Activated gamma-delta T cell (primary cell): ENCODE results near the gene CCDC24.

Experiments used
- DNase-seq: peaks from one replicate; lab custom pipeline; 2025; lab: John Stamatoyannopoulos, UW
- total RNA-seq, 2 donors: gene quantifications; one replicate each; lab custom pipeline; 2026; lab: John Stamatoyannopoulos, UW

The CCDC24 gene
- total RNA-seq, result 6.2 to 10.8 reads per million in 2 donors

DNA sequence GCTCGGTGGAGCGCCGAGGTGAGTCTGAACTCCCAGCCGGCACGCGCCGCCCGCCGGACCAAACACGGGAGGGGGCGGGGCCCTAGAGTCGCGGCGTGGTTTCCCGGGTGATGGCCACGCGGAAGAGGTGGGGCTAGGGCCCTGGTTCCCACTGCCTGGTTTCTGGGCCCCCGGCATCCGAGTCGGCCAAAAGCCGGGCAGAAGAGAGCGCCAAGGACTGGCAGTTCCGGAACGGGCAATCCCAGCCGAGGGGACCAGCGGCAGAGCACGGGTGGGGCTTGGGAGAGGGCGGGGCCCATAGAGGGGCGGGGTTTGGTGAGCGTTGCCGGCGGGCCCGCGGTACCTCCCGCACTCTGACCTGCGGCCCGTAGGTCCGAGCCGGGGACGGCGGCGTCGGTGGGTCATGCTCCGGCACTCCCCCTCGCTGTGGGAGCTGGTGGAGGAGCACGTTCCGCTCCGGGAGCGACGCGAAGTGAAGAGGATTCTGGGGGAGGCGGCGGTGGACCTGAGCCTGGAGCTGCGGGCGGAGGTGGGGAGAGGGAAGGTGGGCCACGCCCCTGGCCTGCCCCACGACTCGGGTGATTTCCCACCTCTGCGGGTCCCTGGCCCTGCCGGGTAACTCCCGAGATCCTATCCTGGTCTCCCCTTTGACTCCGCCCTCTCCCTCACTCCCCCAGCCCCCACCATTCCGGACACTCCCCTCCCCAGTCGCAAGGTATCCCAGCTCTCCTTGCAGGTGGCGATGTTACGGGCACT is at the start of gene CCDC24:
Gene CCDC24, plus strand, starts transcription at position 124 of the 756 bp plus-strand sequence. Its CDS starts 280 bp downstream, at position 404.
- peak; percentile 68 for DNase-seq

DNA sequence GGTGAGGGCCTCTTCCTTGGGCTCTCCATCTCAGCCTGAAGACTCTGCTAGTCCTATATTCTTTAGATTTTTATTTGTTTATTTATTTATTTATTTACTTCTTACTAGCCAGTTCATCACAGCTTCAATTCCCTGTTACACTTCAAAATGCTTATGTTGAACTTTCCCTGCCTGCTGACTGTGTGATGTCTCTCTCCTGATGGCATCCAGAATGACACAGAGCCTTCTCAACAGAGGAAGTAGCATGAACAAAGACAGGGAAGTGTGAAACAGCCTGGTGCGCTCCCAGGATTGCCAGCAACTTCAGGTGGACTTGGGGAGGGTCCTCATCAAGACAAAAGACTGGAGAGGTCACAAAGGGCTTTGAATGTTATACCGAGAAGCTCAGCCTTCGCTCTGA is 49.0 kb upstream of the CCDC24 start:
- DNase-seq, result no peak

DNA sequence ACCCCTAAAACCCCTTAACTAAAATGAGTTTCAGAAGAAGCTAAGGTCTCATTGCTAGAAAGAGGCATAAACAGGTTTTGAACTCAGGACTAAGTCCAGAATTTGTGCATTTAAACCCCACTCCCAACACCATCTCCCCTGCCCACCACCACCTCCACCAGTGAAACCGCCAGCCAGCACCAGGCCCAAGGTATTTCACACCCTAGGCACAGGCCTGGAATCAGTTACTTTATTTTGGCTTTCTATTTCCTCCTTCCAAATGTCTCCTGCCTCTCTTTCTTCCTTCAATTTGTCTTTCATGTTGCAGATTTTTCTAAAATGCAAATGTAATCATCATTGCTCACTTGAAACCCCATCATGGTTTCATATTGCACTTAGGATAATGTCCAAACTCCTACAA is 46.5 kb upstream of the CCDC24 start:
- no peak for DNase-seq

DNA sequence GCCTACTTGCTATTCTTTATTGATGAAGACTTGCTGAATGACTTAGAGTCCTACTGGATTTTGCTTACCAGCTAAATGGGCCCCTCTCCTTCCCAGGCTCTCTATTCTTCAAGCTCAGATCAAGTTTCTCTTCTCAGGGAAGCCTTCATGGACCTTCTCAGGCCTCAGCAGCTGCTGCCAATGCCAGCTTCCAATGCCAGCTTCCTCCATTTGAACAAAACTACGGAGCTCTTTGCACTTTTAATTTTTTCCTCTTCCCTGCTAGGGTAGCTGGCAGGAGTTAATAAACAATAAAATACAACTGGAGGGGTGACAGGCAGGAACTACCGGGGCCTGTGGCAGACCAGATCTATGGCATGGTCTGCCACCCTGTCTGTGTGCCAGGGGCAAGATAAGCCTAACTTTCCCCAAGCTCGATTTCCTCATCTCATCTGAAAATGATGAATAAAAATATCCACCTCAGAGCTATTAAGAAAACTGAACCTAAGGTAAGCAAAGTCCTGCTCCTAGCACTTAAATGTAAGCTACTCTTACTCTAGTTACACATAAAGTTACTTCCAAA is 45.6 kb upstream of the CCDC24 start:
- DNase-seq, result no peak

DNA sequence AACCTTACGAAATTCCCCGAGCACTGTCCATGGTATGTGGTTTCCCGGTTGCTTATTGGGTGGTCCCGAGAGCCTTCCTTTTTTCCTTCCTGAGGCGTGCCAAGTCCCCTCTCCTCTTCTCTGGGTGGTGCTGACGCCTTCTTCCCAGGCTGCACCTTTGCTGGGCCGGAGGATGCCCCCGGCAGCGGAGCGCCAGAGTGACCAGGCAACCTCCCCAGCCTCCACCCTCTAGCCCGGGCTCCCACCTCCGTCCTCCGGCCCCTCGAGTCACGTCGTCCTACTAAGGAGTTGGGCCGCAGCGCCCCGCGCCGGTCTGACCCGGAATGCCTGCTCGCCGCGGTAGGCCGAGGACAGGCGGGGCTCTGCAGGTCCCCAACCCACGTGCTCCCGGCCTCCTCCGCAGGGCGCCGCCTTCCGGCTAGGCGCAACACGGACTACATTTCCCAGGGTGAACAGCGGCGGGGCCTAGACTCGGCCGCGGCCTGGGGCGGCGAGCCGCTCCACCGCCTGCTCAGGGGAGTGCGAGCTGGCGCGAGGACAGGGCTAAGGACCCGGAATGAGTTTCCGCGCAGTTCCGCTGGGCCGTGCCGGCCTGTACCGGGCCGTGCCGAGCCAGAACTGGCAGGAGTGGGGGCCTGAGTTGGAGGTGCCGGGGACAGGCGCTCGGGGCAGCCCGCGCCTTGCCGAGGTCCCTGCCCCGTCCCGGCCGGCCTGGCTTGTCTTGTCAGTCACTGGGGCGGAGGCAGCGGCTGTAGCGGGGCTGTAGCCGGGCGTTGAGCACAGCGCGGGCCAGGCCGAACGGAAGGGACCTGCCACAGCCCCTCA is 45.0 kb upstream of the CCDC24 start, which contains the start of gene IPO13:
Gene IPO13, plus strand, starts transcription at position 715 of the 825 bp plus-strand sequence. CDS start 651 bp downstream, outside the sequence.
- DNase-seq, result peak; percentile 87

DNA sequence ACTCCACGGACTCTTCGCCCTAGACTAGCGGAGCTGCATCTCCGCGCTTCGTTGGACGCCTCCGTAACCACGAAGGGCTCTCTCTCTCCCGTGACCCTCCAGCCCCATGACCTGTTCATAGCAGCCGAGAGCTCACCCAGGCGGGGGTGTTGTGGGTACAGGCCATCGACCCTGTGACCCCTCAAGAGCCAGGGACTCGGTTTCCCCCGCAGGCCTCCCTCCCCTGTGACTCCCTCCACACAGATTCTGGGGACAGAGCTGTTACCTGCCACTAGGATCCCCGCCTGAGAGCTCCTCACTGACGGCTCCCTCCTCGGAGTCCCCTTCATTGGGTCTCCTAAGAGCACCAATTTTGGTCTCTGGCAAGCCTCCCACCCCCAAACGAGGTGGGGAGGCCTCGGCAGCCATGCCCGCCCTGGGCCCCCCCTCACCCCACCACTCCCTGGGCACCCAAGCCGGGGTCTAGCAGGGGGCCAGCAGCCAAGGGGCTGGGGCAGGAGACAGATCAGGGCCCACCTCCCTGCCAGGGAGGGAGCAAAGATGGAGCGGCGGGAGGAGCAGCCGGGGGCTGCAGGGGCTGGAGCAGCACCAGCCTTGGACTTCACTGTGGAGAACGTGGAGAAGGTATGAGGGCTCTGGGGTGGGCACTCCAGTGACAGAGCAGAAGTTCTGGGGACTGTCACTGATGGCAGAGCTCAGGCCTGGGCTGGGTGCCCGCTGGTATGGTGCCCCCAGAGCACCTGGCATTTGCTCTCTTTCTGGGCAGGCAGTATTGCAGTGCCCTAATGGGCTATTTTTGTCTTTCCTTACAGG is 44.1 kb upstream of the CCDC24 start:
- no peak for DNase-seq

DNA sequence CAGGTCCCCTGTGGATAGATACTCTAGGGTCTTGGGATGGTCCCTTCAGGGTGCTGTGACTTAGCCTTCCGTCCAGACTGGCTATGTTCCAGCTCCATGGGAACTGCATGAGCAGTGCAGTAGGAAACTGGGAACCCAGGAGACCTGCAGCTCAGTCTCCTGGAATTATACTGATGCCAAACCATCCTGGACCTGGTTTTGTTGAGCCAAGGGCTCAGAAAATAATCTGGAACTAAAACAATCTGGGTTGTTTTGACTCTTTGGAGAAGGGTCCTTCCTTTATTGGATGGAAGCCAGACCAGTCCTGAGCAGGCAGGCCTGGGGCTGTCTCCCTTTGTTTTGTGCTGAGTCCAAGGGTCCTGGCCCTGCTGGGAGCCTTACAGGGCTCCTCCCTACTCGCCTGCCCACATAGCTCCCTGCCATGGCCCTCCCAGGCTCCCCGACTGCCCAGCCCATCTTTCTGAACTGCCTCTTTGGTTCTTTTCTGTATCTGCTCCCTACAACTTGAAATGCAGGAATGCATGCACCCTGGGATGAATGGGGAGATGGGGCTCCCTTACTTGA is 43.4 kb upstream of the CCDC24 start:
- no peak for DNase-seq

DNA sequence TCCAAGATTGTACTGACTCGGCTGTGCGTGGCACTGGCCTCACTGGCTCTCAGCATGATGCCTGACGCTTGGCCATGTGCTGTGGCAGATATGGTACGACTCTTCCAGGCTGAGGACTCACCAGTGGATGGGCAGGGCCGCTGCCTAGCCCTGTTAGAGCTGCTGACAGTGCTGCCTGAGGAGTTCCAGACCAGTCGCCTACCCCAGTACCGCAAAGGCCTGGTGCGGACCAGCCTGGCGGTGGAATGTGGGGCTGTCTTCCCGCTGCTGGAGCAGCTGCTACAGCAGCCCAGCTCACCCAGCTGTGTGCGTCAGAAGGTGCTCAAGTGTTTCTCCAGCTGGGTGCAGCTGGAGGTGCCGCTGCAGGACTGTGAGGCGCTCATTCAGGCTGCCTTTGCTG is 41.7 kb upstream of the CCDC24 start:
- no peak for DNase-seq

DNA sequence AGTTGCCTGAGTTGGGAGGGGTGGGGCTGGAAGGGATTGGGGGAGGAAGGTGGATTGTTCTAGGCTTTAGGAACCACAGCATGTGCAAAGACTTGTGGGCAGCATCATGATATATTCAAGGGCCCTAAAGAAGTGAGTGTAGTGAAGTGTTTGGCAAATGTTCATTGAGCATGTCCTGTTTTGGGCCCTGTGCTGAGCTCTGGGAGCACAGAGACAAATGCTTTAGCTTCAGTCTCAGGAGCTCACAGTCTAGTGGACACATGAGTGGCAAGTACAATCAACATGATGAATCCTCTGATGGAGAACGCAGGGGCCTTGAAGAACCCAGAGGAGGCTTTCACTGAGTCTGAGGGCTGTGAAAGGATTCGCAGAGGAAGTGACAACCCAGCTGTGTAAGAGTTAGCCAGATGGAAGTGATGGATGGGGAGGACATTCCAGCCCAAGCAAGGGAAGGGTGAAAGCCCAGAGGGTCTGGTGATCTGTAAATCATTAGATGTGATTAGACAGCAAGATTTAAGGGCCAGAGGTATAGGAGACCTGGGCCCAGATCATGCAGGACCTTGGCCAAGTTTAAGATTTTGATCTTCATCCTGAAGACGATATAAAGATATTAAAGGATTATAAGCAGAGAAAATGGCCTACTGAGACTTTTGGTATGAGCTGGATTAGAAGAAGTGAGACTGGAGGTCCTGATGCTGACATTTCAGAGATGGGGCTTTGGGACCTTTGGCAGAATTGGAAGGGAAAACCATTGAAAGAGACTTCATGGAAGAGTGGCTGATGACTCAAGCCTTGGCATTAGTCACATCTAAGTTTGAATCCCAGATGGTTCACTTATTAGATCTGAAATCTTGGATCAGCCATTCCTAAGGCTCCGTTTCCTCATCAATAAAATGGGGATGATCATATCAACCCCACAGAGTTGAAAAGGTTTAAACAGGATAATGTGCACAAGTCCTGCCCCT is 40.1 kb upstream of the CCDC24 start:
- DNase-seq, result no peak

DNA sequence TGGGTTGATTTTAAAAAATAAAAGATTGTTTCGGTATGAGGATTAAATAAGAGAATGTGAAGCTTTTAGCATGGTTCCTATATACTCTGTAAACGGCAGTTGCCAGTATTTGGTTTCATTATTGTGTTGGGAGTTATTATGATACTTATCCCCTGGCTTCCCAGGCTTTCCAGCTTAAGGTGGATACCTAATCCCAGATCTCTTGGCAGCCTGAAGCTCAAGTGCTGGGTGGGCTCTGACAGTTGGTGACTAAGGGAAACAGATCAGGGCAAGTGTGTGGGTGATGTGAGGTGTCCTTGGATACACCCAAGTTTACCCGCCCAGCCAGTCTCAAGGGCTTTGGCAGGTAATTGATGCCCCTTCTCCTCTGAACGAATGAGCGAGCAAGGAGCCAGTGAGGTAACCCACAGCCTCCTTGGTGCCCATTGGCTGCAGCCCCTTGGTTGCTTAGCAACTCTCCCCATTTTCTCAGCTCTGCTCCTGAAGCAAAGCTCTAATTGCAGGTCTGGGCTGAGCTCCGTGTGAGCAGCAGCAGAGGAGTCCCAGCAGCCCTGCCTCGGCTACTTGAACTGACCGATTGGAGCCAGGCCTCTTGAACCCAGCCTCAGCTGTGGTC is 38.6 kb upstream of the CCDC24 start:
- DNase-seq, result no peak

DNA sequence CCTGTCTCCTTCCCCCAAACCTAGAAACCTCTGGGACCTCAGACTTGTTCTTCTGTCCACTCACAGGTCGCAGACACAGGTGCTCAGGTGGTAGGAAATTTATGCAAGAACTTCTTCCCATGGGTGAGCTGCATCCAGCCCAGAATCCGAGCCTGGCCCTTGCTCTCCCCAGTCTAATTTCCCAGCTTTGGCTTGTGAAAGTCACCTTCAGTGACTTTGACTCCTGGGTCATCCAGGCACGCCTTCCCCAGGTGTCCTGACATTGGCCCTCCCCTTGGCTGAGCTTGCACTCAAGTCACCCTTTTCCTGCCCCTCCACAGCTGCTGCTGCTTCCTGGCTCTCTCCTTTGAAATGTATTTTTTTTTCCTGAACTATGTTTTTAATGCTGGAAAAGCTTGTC is 38.0 kb upstream of the CCDC24 start:
- no peak for DNase-seq

DNA sequence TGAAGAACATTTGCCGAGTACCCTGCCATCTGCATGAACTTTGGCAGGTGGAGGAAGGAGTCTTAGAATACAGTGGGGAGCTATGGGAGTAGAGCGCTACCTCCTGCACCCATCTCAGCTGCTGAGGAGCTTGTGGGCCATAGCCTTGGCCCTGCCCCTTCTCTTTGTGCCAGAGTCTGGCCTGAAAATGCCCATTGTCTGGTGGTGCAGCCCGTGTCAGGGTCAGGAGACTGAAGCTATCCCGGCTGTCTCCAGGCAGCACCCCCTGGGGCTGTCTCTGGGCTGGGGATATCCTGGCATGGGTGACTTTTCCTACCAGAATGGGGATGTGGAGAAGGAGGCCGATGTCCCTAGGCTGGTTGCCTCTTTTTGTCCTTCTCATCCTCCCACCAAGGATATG is 37.4 kb upstream of the CCDC24 start:
- DNase-seq, result no peak

DNA sequence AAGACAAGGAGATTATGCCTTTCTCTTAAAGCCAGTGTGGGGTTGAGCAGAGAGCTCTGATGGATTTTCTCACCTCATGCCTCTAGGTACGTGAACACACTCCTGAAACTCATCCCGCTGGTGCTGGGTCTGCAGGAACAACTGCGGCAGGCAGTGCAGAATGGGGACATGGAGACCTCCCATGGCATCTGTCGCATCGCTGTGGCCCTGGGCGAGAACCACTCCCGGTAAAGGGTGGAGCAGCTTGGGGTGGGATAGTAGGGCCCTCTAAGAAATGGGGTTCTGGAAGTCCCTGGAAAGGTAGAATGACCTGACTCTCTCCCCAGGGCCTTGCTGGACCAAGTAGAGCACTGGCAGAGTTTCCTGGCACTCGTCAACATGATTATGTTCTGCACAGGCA is 35.2 kb upstream of the CCDC24 start:
- no peak for DNase-seq

DNA sequence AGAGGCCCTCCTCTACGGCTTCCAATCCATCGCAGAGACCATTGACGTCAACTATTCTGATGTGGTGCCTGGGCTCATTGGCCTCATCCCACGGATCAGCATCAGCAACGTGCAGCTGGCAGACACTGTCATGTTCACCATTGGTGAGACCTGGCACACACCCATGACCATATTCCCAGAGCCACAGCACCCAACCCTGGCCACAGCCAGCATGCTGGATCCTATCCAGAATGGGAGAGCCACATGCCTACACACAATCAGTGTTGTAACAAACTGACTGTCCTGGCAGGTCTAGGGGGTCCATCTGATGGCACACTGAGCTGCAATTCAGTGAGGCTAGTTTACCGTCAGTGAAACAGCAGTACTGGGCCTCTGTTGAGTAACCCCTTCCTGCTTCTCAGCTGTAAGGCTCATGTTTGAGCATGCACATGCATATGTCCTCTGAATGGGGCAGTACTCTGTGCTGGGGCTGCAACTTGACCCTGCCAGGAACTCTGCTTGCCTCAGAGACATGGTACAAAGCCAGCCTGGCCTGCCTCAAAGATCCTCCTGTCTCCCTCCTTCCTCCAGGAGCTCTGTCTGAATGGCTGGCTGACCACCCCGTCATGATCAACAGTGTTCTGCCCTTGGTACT is 33.9 kb upstream of the CCDC24 start:
- no peak for DNase-seq

DNA sequence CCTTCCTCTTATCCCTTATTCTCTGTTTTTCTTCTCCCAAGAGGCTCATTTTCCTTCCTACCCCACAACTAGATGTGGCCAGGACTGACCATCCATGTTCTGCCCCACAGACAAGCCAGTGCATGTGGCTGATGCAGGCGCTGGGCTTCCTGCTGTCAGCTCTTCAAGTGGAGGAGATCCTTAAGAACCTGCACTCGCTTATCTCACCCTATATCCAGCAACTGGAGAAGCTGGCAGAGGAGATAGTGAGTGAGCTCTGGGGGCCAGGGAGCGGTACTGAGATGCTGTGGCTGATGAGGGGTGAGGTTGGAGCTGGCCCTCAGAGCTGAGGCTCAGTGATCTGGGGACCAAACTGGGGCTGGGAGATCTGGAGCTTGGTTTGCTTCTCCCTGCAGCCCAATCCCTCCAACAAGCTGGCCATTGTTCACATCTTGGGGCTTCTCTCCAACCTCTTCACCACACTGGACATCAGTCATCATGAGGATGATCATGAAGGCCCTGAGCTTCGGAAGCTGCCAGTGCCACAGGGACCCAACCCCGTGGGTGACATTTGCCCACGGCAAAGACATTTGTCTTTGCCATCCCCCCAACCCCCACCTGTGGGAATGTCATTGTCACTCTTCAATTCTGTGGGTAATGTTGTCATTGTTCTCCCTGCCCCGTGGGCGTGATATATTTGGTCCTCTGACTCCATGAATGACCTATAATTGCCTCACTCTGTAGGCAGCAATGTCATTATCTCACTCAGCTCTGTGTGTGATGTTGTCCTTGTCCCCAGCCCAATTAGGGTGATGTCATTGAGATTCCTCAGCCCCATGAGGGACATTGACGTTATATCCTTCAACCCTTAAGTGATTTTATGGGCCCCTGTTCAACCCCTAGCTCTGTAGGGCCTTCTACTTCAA is 32.8 kb upstream of the CCDC24 start:
- no peak for DNase-seq

DNA sequence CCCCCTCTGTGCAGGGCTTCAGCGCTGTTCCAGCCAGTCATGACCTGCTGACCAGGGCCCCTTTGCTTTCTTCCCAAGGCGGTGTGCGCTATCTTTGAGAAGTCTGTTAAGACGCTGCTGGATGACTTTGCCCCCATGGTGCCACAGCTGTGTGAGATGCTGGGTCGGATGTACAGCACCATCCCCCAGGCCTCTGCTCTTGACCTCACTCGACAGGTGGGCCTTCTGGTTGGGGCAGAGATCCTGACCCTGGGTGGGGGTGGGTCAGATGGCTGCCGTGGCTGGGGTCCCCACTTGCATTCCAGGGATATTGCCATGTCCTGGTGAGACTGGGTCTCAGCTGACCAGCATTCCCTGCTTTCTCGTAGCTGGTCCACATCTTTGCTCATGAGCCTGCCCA is 30.6 kb upstream of the CCDC24 start:
- DNase-seq, result no peak

DNA sequence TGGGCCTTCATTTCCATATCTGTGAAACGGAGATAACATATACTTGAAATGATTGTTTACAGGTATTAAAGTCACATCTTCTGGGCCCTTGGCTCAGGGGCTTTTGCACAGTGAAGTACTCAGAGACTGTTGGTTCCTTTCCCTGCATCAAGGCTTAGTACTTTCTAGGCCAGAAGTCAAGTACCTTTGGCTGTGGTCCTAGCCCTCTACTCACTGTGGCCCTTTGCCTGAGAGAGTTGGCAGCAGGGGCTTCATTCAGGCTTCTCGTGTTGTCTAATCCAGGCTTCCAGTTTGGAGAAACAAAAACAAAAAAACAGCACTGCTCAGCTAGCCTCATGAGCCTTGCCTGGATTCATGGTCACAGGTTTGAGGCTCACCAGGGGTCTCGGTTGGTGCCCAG is 29.7 kb upstream of the CCDC24 start:
- no peak for DNase-seq

DNA sequence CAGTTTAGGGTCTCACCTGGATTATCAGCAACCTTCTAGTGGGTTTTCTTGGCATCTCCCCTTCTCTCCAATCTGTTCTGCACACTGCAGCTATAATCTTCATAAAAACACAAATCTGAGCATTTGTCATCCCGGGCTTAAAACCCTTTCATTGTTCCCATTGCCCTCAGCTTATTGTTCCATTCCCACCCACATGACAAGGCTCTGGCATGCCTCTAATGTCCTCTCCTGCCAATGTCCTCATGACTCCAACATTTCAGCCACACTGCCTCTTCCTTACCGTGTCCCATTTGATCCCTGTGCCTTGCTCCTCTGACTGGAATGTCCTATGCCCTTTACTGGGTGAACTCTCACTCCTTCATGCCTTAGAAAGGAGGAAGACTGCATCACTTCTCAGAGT is 29.1 kb upstream of the CCDC24 start:
- no peak for DNase-seq
